ENCODE data around the gene VSTM2L. TPM values are rescaled to one million over a fixed set of nuclear protein-coding genes. Genes with fewer than 3 reads are reported as not detected.
"Not testable (repeated sequence)": the region's sequence is repeated elsewhere in the genome, so short reads cannot be mapped to it uniquely, and the experiment has no call there.

Gene VSTM2L
- total RNA-seq, result 0.15 and 0.39 TPM in 2 replicates

- intact Hi-C loops (cut with micrococcal nuclease), result loop anchor here (2.0 to 5.0 kb wide), 2 partner anchors 88 to 320 kb away; no protein-coding TSS in a partner anchor
Measured at GRCh38 chr20:37902504-37903313, at the start of gene VSTM2L. VSTM2L (plus strand) TSS chr20:37903127; CDS start chr20:37903351, 224 bp downstream.

- intact Hi-C loops (cut with micrococcal nuclease), result no loop called here
Measured at GRCh38 chr20:37853823-37854375, 49.0 kb upstream of the VSTM2L start.

GRCh38 chr20:37856034-37856433 lies 46.9 kb upstream of the VSTM2L start:
- intact Hi-C loops (cut with micrococcal nuclease), result not testable (repeated sequence)

- intact Hi-C loops (cut with micrococcal nuclease), result no loop called here
Measured at GRCh38 chr20:37856932-37857660, 45.8 kb upstream of the VSTM2L start.

GRCh38 chr20:37859406-37860171 lies 43.3 kb upstream of the VSTM2L start:
- intact Hi-C loops (cut with micrococcal nuclease), result no loop called here

GRCh38 chr20:37863289-37863688 lies 39.6 kb upstream of the VSTM2L start:
- intact Hi-C loops (cut with micrococcal nuclease), result no loop called here

- intact Hi-C loops (cut with micrococcal nuclease), result no loop called here
Measured at GRCh38 chr20:37864298-37864697, 38.6 kb upstream of the VSTM2L start.

- intact Hi-C loops (cut with micrococcal nuclease), result no loop called here
Measured at GRCh38 chr20:37866051-37866450, 36.9 kb upstream of the VSTM2L start.

- intact Hi-C loops (cut with micrococcal nuclease), result no loop called here
Measured at GRCh38 chr20:37867289-37868195, 35.4 kb upstream of the VSTM2L start.

GRCh38 chr20:37868851-37869333 lies 34.0 kb upstream of the VSTM2L start:
- intact Hi-C loops (cut with micrococcal nuclease), result no loop called here

- intact Hi-C loops (cut with micrococcal nuclease), result no loop called here
Measured at GRCh38 chr20:37869334-37869861, 33.5 kb upstream of the VSTM2L start.

- intact Hi-C loops (cut with micrococcal nuclease), result no loop called here
Measured at GRCh38 chr20:37870294-37870693, 32.6 kb upstream of the VSTM2L start.

- intact Hi-C loops (cut with micrococcal nuclease), result no loop called here
Measured at GRCh38 chr20:37871751-37872150, 31.2 kb upstream of the VSTM2L start.

GRCh38 chr20:37872161-37872560 lies 30.8 kb upstream of the VSTM2L start:
- intact Hi-C loops (cut with micrococcal nuclease), result no loop called here

GRCh38 chr20:37873884-37874283 lies 29.0 kb upstream of the VSTM2L start:
- intact Hi-C loops (cut with micrococcal nuclease), result no loop called here

- intact Hi-C loops (cut with micrococcal nuclease), result no loop called here
Measured at GRCh38 chr20:37875460-37876175, 27.3 kb upstream of the VSTM2L start.

GRCh38 chr20:37876863-37877262 lies 26.1 kb upstream of the VSTM2L start:
- intact Hi-C loops (cut with micrococcal nuclease), result no loop called here

GRCh38 chr20:37877832-37878772 lies 24.8 kb upstream of the VSTM2L start:
- intact Hi-C loops (cut with micrococcal nuclease), result no loop called here

Measured in T-helper 1 cell treated with Interleukin-12 subunit alpha and Interleukin-12 subunit beta and Interleukin-4 antibody, amounts not matched to agents 30 ng/mL and 1 ng/mL, for 36 hours (primary cell).